Superior temporal gyrus (tissue), 1 donor: ENCODE results near the gene PRKCE.

Experiments used
- DNase-seq: peaks from one replicate; pipeline ENCODE4 v3.0.0-alpha.2; 2016; ENCODE audit errors: extremely low spot score

PRKCE gene

GRCh38 chr2:46014911-46015654 lies 363.6 kb downstream of the PRKCE start:
- peak; percentile 28 for DNase-seq

- DNase-seq: no peak
Observed at GRCh38 chr2:46015671-46016070, 364.2 kb downstream of the PRKCE start.

- no peak for DNase-seq
Observed at GRCh38 chr2:46016091-46016490, 364.6 kb downstream of the PRKCE start.

- no peak for DNase-seq
Observed at GRCh38 chr2:46018773-46019591, 367.5 kb downstream of the PRKCE start.

GRCh38 chr2:46020416-46020815 lies 368.9 kb downstream of the PRKCE start:
- no peak for DNase-seq

GRCh38 chr2:46023165-46023854 lies 371.8 kb downstream of the PRKCE start:
- DNase-seq: no peak

GRCh38 chr2:46024146-46024779 lies 372.8 kb downstream of the PRKCE start:
- no peak for DNase-seq

- no peak for DNase-seq
Observed at GRCh38 chr2:46025081-46025480, 373.6 kb downstream of the PRKCE start.

- no peak for DNase-seq
Observed at GRCh38 chr2:46025676-46026075, 374.2 kb downstream of the PRKCE start.

- no peak for DNase-seq
Observed at GRCh38 chr2:46026431-46026830, 375.0 kb downstream of the PRKCE start.

GRCh38 chr2:46029332-46029811 lies 377.9 kb downstream of the PRKCE start:
- DNase-seq: no peak

- no peak for DNase-seq
Observed at GRCh38 chr2:46030330-46030729, 378.9 kb downstream of the PRKCE start.

- DNase-seq: no peak
Observed at GRCh38 chr2:46032161-46032813, 380.8 kb downstream of the PRKCE start.

- no peak for DNase-seq
Observed at GRCh38 chr2:46032996-46033395, 381.5 kb downstream of the PRKCE start.

- DNase-seq: no peak
Observed at GRCh38 chr2:46034535-46034934, 383.1 kb downstream of the PRKCE start.

- no peak for DNase-seq
Observed at GRCh38 chr2:46036929-46037328, 385.5 kb downstream of the PRKCE start.

GRCh38 chr2:46039543-46040303 lies 388.2 kb downstream of the PRKCE start:
- DNase-seq: no peak

GRCh38 chr2:46040563-46041155 lies 389.2 kb downstream of the PRKCE start:
- DNase-seq: no peak

GRCh38 chr2:46041434-46041833 lies 390.0 kb downstream of the PRKCE start:
- DNase-seq: no peak

GRCh38 chr2:46042207-46042637 lies 390.7 kb downstream of the PRKCE start:
- no peak for DNase-seq
